Measurements from ENCODE around the gene RIMBP3C.
"Not testable (repeated sequence)": the region's sequence is repeated elsewhere in the genome, so short reads cannot be mapped to it uniquely, and the experiment has no call there.

Gene RIMBP3C

DNA sequence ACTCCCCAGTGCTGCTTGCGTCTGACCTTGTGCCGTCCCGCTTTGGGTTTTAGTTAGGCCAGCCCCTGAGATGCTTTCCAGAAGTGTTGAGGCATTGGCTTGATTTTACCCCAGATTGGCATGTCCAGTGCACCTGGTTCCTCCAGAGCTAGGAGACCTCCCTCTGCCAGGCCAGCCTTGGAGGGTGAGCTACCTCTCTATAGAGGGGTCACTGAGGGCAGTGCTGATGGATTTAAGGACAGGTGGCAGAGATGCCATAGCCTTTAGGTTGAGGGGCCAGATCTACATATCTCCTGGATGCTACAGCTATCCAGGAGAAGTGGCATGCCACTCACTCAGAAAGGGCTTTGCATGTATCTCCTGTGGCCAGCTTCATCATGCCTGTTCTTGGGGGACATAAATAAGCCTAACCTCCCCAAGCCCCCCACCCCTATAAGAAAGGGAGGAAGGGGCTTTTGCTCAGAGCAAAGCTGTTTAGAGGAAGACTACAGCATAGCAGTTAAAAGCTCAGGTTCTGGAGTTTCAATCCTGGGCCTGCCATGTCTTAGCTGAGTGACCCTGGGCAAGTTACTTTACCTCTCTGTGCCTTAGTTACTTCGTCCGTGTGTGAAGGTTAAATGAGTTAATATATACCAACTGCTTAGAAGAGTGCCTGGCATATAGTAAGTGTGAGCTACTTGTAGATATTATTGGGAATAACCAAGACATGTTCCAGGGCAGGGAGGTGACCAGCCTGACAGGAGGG is 22.7 kb upstream of the RIMBP3C start:
- no peak for DNase-seq

DNA sequence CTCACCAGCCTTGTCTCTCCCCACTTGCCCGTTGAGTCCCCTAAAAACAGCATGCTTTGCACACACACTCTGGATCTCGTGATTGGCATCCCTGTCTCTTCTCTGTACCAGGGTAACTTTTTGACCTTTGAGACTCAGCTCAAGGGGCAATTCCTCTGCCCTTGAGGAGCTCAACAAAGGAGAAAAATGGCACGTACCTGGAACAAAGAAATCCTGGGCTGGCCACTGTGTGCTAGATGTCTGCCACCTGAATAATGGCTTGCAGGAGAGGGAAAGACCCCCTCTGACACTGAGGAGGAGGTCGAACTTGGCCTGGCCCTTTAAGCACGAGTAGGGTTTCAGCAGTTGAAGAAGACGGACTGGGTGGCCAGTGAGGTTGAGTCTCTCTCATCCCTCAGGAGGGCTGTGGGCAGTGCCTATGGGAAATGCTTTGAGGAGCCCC is 22.1 kb upstream of the RIMBP3C start:
- DNase-seq, result no peak

DNA sequence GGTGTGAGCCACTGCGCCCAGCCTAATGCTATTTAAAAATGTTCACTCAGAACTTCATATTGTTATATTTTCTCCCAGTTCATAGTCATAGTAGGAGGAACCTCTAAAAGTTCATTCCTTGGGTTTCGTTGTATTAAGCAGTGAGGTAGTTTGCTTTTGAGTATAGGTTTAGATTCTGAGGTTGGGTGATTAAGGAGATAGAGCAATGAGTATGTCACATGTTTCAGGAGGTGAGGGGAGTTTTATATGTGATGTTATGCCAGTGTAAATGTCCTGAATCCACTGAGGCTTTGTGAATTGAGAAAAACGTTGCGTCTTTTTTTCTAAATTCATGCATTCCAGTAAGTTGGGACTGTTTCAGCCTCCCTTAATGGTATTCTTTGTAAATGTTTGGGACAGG is 20.4 kb upstream of the RIMBP3C start:
- no peak for DNase-seq

DNA sequence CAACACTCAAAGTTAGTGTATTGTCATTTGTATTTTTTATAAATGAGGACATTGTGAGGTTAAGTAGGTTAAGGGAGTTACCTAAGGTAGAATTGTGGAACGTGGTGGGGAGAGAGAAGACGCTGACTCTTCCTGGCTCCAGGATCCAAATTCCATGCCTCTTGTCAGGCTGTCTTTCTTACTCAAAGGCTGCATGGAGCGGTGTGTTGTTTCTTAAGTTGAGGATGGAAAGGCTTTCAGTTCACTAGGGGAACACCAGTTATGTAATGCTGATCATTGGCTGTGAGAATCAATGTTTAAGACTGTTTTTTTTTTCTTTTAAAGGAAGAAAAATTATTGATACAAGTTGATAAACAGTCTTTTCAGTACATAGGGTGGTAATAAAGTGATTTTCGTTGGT is 19.1 kb upstream of the RIMBP3C start:
- no peak for DNase-seq

DNA sequence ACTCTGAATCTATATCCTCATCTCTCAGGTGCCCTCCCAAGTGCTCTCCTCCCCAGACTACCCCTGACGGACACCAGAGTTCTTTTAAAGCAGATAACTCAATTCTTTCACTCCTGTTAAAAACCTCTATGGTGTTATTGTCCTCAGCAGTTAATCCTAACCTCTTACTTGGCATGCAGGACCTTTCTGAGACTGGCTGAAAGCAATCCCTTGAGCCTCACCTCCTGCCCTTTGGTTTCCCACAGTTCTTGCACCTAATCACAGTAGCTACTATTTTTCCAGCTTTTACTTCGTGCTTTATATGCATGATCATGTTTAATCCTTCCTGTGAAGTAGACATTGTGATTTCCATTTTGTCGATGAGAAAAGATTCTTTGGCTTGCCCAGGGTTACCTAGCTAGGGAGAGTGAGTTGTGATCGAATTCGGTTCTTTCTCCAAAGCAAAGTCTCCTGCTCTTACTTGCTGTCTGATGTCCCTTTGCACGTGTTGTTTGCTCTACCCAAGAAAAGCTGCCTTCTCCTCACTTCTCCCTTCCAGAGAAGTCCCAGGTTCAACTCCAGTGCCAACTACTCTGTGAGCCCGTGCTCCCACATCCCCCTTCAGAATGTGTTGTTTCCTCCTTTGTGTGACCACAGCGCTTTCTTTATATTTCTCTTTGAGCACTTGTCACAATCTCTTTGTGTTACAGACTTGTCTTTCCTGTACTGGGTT is 18.4 kb upstream of the RIMBP3C start:
- no peak for DNase-seq

DNA sequence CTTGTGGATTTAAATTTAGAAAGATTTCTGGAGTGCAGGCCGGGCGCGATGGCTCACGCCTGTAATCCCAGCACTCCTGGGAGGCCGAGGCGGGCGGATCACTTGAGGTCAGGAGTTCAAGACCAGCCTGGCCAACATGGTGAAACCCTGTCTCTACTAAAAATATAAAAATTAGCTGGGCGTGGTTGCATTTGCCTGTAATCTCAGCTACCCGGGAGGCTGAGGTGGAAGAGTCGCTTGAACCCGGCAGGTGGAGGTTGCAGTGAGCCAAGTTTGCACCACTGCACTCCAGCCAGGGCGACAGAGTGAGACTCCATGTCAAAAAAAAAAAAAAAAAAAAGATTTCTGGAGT is 17.8 kb upstream of the RIMBP3C start:
- DNase-seq, result not testable (repeated sequence)

DNA sequence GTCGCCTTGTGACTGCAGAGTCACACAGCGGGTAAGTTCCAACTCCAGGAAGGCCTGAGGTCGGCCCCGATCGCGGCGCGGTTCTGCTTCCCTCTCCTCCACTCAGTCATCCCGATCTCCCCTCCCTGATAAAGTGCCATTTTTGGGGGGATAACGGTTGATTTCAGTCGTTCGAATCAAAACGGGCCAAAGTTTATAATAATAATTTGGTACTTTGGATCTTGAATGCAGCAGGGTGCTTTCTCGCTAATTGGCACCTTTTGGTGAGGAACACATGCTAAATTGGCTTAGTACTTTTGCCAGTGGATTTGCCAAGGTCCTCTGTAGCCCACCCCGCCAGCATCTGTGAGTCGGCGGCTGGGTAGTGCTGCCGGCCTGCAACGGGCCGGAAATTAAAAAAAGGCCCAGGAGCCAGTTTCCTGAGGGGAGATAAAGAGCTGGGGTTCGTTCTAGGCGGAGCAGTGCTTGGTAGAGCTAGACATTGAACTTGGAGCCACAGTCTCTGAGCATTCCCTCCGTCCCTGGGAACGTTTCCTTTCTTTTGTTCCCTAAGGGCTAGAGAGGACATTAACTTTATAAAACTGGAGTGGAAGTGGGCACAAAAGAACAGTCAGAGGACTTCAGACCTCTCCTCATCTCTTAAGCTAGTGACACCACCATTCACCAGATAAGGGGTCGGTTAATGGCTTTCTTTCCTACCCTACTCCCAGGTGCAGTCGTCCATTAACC is 17.2 kb upstream of the RIMBP3C start:
- no peak for DNase-seq

DNA sequence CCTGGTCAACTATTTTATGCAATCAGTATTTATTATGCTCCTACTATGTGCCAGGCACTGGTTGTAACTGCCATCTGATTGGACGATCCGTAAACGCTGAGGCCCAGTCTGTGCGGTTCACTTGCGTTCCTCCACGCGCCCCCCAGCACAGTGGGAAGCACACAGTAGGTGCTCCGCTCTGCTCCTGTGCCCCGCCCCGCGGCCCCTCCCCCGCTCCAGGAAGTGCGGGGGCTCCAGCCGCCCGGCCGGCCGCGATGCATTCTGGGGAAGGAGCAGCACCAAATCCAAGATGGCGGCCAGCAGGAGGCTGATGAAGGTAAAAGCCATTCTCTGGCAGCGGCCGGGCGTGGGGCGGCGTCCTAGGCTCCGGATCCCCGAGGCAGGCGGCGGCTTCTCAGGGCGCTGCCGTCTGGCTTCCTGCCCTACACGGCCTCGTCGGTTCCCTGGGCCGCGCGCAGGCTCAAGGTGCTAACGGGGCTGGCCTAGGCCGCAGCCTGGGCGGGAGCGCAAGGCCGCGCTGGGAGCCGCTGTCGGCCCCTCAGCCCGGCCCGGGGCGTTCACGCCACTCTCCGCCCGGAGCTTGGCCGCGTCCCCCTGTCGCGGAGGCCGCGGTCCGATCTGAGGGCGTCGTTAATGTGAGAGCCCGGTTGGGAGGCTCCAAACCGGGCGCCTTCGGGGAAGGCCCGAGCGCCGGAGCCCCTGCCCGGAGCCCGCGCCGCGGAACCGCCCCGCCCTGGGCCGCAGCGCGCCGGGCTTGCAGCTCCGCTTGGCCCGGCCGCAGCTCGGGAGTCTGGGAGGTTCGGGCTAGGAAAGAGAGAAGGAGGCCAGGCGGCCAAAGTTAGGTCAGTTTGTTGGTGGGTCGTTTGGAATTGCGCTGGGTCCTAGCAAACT is 16.4 kb upstream of the RIMBP3C start, which contains the start of gene UBE2L3:
UBE2L3 (plus strand) TSS at position 259 of the 891 bp plus-strand sequence; CDS start at position 290, 31 bp downstream.
- peak; percentile 73 for DNase-seq

DNA sequence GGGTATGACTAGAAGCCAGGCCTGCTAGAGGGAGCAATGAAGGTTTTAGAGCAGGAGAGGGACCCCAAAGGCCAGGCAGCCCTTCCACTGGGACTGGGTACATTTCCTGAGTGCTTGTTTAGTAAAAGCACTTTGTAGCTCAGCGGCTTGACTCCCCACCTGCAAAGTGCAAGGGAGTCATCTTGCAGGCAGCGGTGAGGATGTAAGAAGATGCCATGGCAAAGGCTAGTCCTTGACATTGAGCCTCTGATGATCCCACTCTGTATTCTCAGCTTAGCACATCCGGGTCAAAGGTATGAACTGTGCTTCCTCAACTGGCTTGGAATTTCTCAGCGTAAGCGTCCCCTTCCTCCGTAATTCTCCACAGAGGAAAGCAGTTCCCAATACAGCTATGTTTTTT is 13.2 kb upstream of the RIMBP3C start:
- DNase-seq, result no peak

DNA sequence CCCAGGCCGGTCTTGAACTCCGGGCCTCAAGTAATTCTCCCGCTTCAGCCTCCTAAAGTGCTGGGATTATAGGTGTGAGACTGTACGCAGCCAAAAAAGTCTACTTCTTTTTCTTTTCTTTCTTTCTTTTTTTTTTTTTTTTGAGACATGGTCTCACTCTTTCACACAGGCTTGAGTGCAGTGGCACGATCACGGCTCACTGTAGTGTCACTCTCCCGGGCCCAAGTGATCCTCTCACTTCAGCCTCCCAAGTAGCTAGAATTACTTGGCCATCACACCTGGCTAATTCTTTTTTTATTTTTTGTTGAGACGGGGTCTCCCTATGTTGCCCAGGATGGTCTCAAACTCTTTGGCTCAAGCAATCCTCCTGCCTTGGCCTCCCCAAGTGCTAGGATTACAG is 12.7 kb upstream of the RIMBP3C start:
- DNase-seq, result no peak

DNA sequence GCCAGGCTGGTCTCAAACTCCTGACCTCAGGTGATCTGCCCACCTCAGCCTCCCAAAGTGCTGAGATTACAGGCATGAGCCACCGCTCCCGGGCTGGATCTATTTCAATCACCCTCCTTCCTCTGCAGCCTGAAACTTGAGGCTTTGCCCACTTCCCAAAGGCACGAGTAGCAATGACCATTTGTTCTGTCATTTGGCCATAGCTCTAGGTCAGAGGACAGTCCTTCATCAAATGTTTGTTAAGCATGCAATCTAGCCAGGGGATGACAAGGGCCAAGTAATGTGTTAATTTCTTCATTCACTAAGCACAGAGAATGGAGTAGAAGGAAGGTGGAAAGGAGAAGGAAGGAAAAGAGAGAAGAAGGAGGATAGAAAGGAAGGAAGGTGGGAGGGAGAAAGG is 9.4 kb upstream of the RIMBP3C start:
- not testable (repeated sequence) for DNase-seq

DNA sequence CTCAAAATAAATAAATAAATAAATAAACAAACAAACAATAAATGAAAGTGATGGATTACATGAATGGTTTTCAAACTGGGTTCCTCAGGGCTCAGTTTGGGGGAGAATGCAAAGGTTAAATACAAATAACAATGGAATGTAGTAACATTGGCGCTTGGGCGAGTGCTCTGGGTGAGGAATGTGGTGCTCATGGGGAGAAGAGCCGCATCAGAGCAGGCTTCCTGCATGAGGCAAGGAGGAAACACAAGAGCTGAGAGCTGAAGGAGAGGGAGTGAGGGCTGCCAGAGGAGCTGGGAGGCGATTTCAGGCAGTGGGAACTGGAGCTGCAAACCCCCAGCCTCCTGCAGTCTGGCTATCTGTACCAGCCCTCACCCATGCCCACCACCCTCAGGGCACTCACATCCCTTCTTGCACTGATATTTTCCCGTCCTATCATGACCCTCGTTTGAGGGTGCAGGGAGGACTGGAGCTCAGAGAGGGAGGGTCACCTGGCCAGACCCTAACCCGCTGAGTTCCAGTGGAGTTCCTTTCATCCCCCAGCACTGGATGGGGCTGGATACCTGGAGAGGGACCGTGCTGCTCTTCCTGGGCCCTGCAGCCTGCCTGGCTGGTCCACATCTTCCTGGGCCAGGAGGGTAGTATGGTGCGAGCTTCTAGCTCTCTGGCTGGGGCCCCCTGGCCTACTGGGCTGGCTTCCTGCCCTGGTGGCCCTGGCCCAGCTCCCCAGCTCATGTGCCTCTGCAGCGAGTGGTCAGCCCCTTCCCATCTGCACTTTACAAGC is 8.3 kb upstream of the RIMBP3C start:
- not testable (repeated sequence) for DNase-seq

DNA sequence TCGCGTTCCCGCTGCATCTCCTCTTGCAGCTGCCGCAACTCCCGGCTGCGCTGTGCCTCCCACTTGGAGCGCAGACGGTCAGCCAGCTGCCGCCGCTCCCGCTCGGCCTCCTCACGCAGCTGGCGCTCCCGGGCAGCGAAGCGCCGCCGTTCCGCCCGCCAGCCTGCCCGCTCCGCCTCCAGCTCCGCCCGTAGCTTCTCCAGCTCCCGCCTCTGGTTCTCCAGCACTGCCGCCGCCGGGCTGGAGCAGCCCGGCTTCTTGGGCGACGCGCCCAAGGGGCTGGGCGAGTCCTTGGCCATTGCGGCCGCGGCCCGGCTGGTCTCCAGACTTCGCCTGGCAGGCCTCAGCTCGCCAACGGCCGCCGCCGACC is 598 bp downstream of the RIMBP3C start:
- not testable (repeated sequence) for DNase-seq

DNA sequence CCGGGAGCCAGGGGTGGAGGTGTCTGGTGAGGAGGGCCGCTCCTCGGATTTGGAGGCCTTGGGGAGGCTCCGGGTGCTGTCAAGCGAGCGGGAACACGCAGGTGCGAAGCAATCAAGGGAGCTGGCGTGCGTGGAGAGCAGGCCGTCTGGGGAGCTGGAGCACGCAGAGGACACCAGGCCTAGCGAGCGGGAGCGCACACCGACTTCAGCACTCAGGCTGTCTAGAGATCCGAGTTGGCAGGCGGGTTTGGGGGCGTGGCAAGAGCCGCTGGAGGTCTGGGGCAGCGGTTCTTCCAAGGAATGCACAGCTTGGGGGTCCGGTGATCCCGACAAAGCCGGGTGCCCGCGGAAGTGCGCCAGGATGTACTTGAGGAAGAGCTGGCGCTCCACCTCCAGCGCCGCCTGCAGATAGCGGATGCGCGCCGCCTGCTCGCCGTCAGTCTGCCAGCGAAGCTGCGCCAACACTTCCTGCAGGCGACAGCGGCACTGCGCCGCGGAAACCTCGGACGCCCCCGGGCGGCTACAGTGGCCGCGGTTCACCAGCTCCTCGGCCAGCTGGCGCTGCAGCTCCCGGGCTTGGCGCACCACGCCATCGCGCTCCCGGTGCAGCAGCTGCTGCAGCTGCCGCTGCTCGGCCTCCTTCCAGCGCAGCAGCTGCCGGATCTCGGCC is 1.1 kb downstream of the RIMBP3C start:
- not testable (repeated sequence) for DNase-seq

DNA sequence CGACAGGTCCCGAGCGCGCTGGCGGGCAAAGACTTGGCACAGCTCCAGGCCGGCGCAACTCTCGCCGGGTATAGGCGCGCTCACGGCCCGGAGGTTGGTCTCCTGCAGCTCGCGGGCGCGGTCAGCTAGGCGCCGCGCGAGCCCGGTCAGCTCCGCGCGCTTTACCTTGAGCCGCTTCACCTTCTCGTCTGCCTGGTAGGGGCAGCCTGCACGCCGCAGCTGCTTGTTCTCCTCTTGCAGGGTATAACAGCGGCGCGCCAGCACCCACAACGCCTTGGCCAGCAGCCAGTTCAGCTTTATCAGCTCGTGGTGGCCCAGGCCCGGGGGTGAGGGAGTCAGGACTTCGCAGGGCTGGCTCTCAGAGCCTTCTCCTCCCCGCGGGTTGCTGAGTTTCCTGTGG is 1.7 kb downstream of the RIMBP3C start:
- DNase-seq, result not testable (repeated sequence)

DNA sequence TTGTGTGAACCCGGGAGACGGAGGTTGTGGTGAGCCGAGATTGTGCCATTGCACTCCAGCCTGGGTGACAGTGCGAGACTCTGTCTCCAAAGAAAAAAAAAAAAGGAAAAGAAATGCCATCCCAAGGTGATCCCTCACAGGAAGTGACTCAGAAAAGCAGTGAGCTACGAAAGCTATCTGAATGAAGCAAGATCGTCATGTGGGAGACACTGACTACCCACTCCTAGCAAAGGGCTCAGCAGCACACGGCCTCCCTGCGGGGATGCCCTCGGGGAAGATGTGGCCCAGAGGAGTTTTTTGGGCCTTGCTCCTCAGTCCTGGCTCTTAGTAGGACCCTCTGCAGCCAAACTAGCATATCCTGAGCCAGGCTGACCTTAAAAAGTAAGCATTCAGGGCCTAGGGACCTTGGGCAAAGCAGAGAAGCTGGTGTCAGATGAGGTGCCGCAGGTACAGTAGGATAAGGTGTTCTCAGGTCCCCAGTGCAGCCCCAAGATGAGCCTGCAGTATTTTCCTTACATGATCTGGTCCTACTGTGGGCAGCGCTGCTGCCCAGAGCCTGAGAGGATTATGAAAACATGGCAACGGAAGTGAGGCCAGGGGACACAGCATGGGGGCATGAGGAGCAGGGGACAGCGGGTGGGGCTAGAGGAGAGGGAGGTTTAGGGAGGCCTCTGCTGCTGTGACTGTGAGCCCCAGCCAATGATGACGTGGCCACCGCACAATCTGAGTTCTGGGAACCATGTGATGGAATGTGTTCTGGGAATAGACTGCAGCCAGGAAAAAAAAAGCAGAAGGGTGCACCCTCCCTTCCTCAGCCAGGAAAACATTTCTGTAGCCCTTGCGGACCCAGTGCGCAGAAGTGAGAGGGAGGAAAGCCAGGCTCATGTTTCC is 6.6 kb downstream of the RIMBP3C start:
- DNase-seq, result not testable (repeated sequence)

DNA sequence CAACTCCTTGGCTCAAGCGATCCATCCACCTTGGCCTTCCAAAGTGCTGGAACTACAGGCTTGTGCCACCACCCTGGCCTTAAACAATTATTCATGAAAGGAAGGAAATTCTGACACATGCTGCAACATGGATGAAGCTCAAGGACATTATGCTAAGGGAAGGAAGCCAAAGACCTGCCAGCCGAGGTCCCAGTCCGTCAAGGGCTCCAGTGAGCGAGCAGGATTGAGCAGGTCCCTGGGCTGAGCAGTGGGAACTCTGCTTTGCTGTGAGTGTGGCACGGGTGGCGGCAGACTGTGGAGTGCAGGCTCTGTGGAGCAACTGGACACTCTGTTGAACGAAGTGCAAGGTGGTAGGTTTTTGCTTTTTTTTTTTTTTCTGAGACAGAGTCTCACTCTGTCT is 11.4 kb downstream of the RIMBP3C start:
- not testable (repeated sequence) for DNase-seq

DNA sequence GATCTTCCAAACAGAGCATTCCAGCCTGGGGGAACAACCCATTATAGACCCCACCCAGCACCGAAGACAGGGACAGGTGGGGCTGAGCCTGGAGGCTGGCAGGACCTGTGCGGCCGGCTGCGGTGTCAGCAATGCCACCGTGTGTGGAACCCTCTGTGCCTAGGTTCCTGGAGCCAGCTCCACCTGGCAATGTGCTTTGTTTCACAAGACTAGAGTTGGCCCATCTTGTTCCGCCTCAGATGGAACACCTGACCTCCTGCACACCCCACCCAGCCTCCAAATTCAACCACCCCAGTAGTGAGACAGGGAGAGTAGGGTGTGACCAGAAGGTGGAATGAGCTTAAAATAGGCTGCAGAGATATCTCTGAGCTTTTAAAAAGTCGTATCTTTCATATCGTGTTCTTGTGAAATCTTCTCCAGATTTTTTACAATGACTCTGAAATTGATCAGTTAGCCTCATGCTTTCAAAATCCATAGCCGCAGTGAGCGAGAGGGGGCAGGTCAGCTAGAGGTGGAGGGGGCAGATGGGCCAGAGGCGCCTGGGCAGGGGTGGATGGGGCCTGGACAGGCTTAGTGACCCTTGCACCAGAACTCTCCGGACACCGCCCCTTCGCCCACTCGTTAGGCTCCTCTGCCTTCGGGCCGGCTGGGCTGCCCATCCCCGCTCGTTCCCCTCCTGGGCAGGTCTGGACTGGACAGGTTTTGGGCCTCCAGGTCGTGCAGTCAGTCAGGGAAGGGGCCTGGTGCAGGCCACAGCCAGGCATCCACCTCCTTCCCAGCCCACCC is 18.2 kb downstream of the RIMBP3C start:
- not testable (repeated sequence) for DNase-seq

DNA sequence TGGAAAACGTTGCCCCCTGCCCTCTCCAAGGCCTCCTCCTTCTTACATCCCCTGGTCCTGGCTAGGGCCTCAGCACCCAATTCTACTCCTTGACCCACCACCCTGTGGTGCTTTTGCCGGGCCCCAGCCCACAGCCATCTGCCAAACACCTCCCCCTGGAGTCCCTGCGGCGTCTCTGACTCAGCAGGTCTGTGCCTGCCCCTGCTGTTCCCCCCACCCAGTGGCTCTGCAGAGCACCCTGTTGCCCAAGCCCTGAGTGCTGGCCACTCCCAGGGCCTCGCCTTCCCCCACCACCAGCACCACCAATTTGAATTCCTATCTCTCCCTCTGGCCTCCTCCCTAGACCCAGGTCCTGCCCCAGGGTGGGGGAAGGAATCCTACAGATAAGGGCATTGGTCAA is 19.7 kb downstream of the RIMBP3C start:
- not testable (repeated sequence) for DNase-seq
